Nephron progenitor cell (in vitro differentiated cells): ENCODE measurements around the gene VGLL4.
A peak's percentile ranks its signal among the peaks of the same experiment; 100 is the strongest.

Experiments
- DNase-seq: peaks from one replicate; pipeline ENCODE4 v3.0.0; 2021
- H3K27ac Mint-ChIP-seq: 2 replicates; pipeline ENCODE4 v1.8.0; 2021; ENCODE audit warnings: mild to moderate bottlenecking, moderate library complexity, mixed read lengths
- H3K27me3 Mint-ChIP-seq: 2 replicates; pipeline ENCODE4 v1.8.0; 2021; ENCODE audit warnings: mild to moderate bottlenecking, low read depth, mixed read lengths; ENCODE audit not compliant: poor library complexity
- H3K36me3 Mint-ChIP-seq: 2 replicates; pipeline ENCODE4 v1.8.0; 2021; ENCODE audit warnings: low read depth, mixed read lengths
- H3K4me1 Mint-ChIP-seq: 2 replicates; pipeline ENCODE4 v1.8.0; 2021; ENCODE audit warnings: mixed read lengths
- H3K4me3 Mint-ChIP-seq: 2 replicates; pipeline ENCODE4 v1.8.0; 2021; ENCODE audit warnings: mild to moderate bottlenecking, moderate library complexity, mixed read lengths
- H3K9me3 Mint-ChIP-seq: 2 replicates; pipeline ENCODE4 v1.8.0; 2021; ENCODE audit warnings: mild to moderate bottlenecking, moderate library complexity, mixed read lengths
- CTCF ChIP-seq: fragments of 200-600 bp; sonication (generic); IDR thresholded peaks from 2 replicates; pipeline ENCODE4 v1.5.0; 2021; ENCODE audit warnings: antibody characterized with exemption

VGLL4 gene

GRCh38 chr3:11543948-11544387 is 99.7 kb downstream of the VGLL4 start:
- peaks cover 6% of the 10 kb centered on the region for H3K9me3 Mint-ChIP-seq
- H3K36me3 Mint-ChIP-seq, result peaks cover 36% of the 10 kb centered on the region
- peaks cover 3% of the 10 kb centered on the region for H3K27me3 Mint-ChIP-seq
- DNase-seq, result no peak
- H3K27ac Mint-ChIP-seq, result no peak overlapping the region
- no peak for TF ChIP-seq CTCF
- H3K4me3 Mint-ChIP-seq, result no peak overlapping the region
- peaks cover 57% of the 10 kb centered on the region for H3K4me1 Mint-ChIP-seq

- peaks cover under 1% of the 10 kb centered on the region for H3K9me3 Mint-ChIP-seq
- H3K27ac Mint-ChIP-seq, result no peak overlapping the region
- DNase-seq, result no peak
- H3K36me3 Mint-ChIP-seq, result peaks cover 31% of the 10 kb centered on the region
- no peak overlapping the region for H3K4me3 Mint-ChIP-seq
- peaks cover 56% of the 10 kb centered on the region for H3K4me1 Mint-ChIP-seq
- no peak for TF ChIP-seq CTCF
- H3K27me3 Mint-ChIP-seq, result peaks cover 3% of the 10 kb centered on the region
These were observed 100.4 kb downstream of the VGLL4 start for GRCh38 chr3:11543141-11543947.

GRCh38 chr3:11542551-11542950 is 101.2 kb downstream of the VGLL4 start:
- no peak overlapping the region for H3K4me3 Mint-ChIP-seq
- no peaks in the 10 kb centered on the region for H3K9me3 Mint-ChIP-seq
- H3K27ac Mint-ChIP-seq, result no peak overlapping the region
- H3K4me1 Mint-ChIP-seq, result peaks cover 62% of the 10 kb centered on the region
- H3K27me3 Mint-ChIP-seq, result peaks cover 3% of the 10 kb centered on the region
- no peak for DNase-seq
- peaks cover 24% of the 10 kb centered on the region for H3K36me3 Mint-ChIP-seq
- TF ChIP-seq CTCF, result no peak

GRCh38 chr3:11541321-11542303 is 102.1 kb downstream of the VGLL4 start:
- TF ChIP-seq CTCF, result no peak
- Mint-ChIP-seq H3K36me3 (peaks cover 14% of the 10 kb centered on the region), H3K27me3 (peaks cover 8% of the 10 kb centered on the region), H3K4me3 (no peak overlapping the region), H3K27ac (peak overlapping the region; percentile 95), H3K4me1 (peaks cover 67% of the 10 kb centered on the region), H3K9me3 (no peaks in the 10 kb centered on the region)
- DNase-seq, result no peak

- TF ChIP-seq CTCF, result no peak
- peaks cover 76% of the 10 kb centered on the region for H3K4me1 Mint-ChIP-seq
- H3K4me3 Mint-ChIP-seq, result no peak overlapping the region
- H3K36me3 Mint-ChIP-seq, result peaks cover 14% of the 10 kb centered on the region
- H3K27me3 Mint-ChIP-seq, result peaks cover 8% of the 10 kb centered on the region
- no peaks in the 10 kb centered on the region for H3K9me3 Mint-ChIP-seq
- no peak overlapping the region for H3K27ac Mint-ChIP-seq
- no peak for DNase-seq
These were observed 104.0 kb downstream of the VGLL4 start for GRCh38 chr3:11539677-11540076.
